Choroid plexus epithelial cell (primary cell): ENCODE data around the gene RNF126.
"Not testable (repeated sequence)": the region's sequence is repeated elsewhere in the genome, so short reads cannot be mapped to it uniquely, and the experiment has no call there.

Experiments
- DNase-seq: peaks from one replicate; pipeline ENCODE4 v3.0.0-alpha.2; 2010; ENCODE audit warnings: low read depth
- H3K4me3 ChIP-seq: 2 replicates; pipeline ENCODE4 v1.5.1; 2011; ENCODE audit warnings: low read depth, mild to moderate bottlenecking, control low read depth, low read length, moderate library complexity
- TF ChIP-seq, protein P1 (sequence below): conservative IDR thresholded peaks from 2 replicates; pipeline ENCODE4 v1.5.1; 2011; ENCODE audit warnings: low read depth, mild to moderate bottlenecking, control low read depth, inconsistent platforms, low read length, moderate library complexity

RNF126 gene

GRCh38 chr19:677201-677600, 14.2 kb upstream of the RNF126 start:
- H3K4me3 ChIP-seq, result peak overlapping the region; percentile 74
- TF ChIP-seq, protein P1, sequence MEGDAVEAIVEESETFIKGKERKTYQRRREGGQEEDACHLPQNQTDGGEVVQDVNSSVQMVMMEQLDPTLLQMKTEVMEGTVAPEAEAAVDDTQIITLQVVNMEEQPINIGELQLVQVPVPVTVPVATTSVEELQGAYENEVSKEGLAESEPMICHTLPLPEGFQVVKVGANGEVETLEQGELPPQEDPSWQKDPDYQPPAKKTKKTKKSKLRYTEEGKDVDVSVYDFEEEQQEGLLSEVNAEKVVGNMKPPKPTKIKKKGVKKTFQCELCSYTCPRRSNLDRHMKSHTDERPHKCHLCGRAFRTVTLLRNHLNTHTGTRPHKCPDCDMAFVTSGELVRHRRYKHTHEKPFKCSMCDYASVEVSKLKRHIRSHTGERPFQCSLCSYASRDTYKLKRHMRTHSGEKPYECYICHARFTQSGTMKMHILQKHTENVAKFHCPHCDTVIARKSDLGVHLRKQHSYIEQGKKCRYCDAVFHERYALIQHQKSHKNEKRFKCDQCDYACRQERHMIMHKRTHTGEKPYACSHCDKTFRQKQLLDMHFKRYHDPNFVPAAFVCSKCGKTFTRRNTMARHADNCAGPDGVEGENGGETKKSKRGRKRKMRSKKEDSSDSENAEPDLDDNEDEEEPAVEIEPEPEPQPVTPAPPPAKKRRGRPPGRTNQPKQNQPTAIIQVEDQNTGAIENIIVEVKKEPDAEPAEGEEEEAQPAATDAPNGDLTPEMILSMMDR, result no peak
- peak; percentile 87 for DNase-seq

- DNase-seq, result no peak
- H3K4me3 ChIP-seq, result peak within 1 kb of the TSS; percentile 74
- TF ChIP-seq, protein P1, result no peak
Measured at GRCh38 chr19:676339-677105, 13.5 kb upstream of the RNF126 start, which contains the start of gene FSTL3. Gene FSTL3, plus strand, starts transcription at chr19:676392. Its CDS starts 32 bp downstream, at chr19:676424.

GRCh38 chr19:676007-676338, 13.0 kb upstream of the RNF126 start:
- H3K4me3 ChIP-seq, result peak overlapping the region; percentile 74
- no peak for DNase-seq
- TF ChIP-seq, protein P1, result no peak

GRCh38 chr19:674282-675151, 11.5 kb upstream of the RNF126 start:
- TF ChIP-seq, protein P1, result no peak
- DNase-seq, result no peak
- H3K4me3 ChIP-seq, result no peak overlapping the region

DNA sequence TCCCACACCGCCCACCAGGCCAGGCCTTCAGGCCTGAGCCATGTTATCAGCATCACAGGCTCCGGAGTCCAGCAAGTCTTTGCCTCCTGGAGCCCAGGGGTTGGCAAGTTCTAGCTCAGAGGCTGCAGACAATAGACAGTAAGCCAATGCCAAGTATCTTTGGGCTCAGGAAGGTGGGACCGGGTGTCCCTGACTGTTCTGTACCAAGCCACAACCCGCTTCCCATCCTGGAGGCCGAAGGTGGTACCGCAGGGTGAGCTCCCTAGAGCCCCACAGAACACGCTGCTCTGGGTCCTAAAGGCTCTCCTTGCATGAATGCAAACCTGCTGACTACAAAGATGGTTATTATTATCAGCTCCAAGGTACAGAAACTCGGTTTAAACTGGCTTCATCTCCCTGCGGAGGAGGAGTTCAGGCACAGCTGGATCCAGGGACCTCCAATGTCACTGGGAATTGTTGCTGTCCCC, 7.6 kb upstream of the RNF126 start:
- H3K4me3 ChIP-seq, result no peak overlapping the region
- DNase-seq, result no peak
- TF ChIP-seq, protein P1, result peak; percentile 9

- not testable (repeated sequence) for H3K4me3 ChIP-seq
Measured at GRCh38 chr19:668675-669434, 5.8 kb upstream of the RNF126 start.

DNA sequence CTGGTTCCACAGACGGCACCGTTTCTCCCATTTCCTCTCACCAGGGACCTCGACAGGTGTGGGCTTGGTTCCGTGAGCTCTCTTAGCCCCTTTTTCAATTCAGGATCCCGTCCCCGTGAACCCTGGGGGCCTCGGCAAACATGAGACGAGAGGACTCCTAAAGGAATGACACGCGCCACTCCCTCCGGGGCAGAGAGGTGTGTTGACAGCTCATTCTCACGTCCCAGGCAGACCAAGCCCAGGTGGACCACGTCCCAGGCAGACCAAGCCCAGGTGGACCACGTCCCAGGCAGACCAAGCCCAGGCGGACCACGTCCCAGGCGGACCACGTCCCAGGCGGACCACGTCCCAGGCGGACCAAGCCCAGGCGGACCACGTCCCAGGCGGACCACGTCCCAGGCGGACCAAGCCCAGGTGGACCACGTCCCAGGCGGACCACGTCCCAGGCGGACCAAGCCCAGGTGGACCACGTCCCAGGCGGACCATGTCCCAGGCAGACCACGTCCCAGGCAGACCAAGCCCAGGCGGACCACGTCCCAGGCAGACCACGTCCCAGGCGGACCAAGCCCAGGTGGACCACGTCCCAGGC, 4.1 kb upstream of the RNF126 start:
- not testable (repeated sequence) for DNase-seq, H3K4me3 ChIP-seq

More at GRCh38 chr19:668675-669434, 5.8 kb upstream of the RNF126 start:
- peak; percentile 60 for DNase-seq
